Stimulated activated naive B cell treated with anti-CD40 and anti-IgM and Interleukin-4, amounts not matched to agents 10 μg/mL and 1 μg/mL and 100 μg/mL, for 72 hours (primary cell): Measurements from ENCODE around the gene CELSR3.
A peak's percentile ranks its signal among the peaks of the same experiment; 100 is the strongest.

Experiments
- ATAC-seq, 2 donors: fragments of 150-1000 bp; cut with Tn5 transposase; replicated peaks; 2 replicates each; pipeline ENCODE4 v1.10.0; 2021; ENCODE audit warnings: moderate library complexity in 1 of 2
- DNase-seq: peaks from one replicate; pipeline ENCODE4 v3.0.0; 2021
- H3K27ac Mint-ChIP-seq: one replicate; pipeline ENCODE4 v1.8.0; 2022; ENCODE audit warnings: mild to moderate bottlenecking, mixed read lengths
- H3K27me3 Mint-ChIP-seq, 2 donors: one replicate each; pipeline ENCODE4 v1.8.0; 2022; ENCODE audit warnings: mixed read lengths in 2 of 2
- H3K36me3 Mint-ChIP-seq, 2 donors: one replicate each; pipeline ENCODE4 v1.8.0; 2022; ENCODE audit warnings: mixed read lengths in 2 of 2, mild to moderate bottlenecking in 1 of 2
- H3K4me1 Mint-ChIP-seq, 2 donors: one replicate each; pipeline ENCODE4 v1.8.0; 2022; ENCODE audit warnings: mixed read lengths in 2 of 2, mild to moderate bottlenecking in 1 of 2
- H3K4me3 Mint-ChIP-seq, 2 donors: one replicate each; pipeline ENCODE4 v1.8.0; 2022; ENCODE audit warnings: mild to moderate bottlenecking in 2 of 2, mixed read lengths in 2 of 2, moderate library complexity in 1 of 2
- H3K9me3 Mint-ChIP-seq, 2 donors: one replicate each; pipeline ENCODE4 v1.8.0; 2022; ENCODE audit warnings: mixed read lengths in 2 of 2, mild to moderate bottlenecking in 1 of 2

Gene CELSR3

GRCh38 chr3:48624767-48625166, 37.9 kb downstream of the CELSR3 start:
- Mint-ChIP-seq H3K27me3 (no peaks in the 10 kb centered on the region), H3K27ac (no peak overlapping the region), H3K9me3 (peaks cover 0 to 3% of the 10 kb centered on the region in 2 donors), H3K4me3 (no peak overlapping the region), H3K36me3 (peaks cover 32 to 62% of the 10 kb centered on the region in 2 donors), H3K4me1 (peaks cover 4 to 5% of the 10 kb centered on the region in 2 donors)
- ATAC-seq (no peak), DNase-seq (no peak)

DNA sequence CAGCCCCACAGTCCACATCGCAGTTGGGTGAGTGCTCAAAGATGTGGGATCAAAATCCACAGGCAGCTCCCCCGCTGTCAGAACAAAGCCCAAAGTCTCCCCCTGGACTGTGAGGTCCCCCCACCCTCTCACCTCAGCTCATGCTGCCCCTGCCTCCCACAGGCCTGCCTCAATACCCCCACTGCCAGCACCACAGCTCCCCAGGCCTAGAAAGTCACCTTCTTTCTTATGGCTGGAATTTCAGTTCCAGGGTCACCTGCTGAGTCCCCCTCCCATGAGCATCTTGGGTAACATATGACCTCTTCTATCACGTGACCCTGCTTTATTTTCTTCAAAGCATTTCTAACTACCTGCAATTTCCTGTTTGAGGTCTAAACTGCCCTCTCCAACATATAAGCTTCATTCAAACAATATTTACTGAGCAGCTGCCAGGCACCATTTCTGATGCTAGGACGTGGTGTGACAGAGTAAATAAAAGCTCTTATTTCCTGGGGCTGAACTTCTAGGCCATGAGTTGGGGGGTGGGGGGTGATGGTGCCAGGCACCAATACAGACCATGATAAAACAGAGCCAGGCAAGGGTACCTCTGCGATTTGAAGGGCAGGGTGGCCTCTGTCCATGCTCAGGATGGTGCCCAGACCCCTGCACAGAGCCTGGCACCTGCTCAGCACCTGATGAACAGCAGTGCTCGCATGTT, 38.7 kb downstream of the CELSR3 start:
- Mint-ChIP-seq H3K27ac (no peak overlapping the region), H3K4me1 (peaks cover 4 to 5% of the 10 kb centered on the region in 2 donors), H3K36me3 (peaks cover 29 to 56% of the 10 kb centered on the region in 2 donors), H3K27me3 (no peaks in the 10 kb centered on the region), H3K4me3 (no peak overlapping the region), H3K9me3 (peaks cover 0 to 3% of the 10 kb centered on the region in 2 donors)
- DNase-seq (no peak), ATAC-seq (no peak)

GRCh38 chr3:48621461-48621869, 41.2 kb downstream of the CELSR3 start, which contains the start of gene TMEM89:
Gene TMEM89, minus strand, starts transcription at chr3:48621769. Its CDS starts 13 bp downstream, at chr3:48621756.
- Mint-ChIP-seq H3K27me3 (no peaks in the 10 kb centered on the region), H3K9me3 (peaks cover 3 to 9% of the 10 kb centered on the region in 2 donors), H3K27ac (no peak within 1 kb of the TSS), H3K36me3 (peaks cover 29 to 44% of the 10 kb centered on the region in 2 donors), H3K4me1 (peaks cover 4 to 5% of the 10 kb centered on the region in 2 donors), H3K4me3 (no peak within 1 kb of the TSS)
- ATAC-seq (no peak), DNase-seq (no peak)

DNA sequence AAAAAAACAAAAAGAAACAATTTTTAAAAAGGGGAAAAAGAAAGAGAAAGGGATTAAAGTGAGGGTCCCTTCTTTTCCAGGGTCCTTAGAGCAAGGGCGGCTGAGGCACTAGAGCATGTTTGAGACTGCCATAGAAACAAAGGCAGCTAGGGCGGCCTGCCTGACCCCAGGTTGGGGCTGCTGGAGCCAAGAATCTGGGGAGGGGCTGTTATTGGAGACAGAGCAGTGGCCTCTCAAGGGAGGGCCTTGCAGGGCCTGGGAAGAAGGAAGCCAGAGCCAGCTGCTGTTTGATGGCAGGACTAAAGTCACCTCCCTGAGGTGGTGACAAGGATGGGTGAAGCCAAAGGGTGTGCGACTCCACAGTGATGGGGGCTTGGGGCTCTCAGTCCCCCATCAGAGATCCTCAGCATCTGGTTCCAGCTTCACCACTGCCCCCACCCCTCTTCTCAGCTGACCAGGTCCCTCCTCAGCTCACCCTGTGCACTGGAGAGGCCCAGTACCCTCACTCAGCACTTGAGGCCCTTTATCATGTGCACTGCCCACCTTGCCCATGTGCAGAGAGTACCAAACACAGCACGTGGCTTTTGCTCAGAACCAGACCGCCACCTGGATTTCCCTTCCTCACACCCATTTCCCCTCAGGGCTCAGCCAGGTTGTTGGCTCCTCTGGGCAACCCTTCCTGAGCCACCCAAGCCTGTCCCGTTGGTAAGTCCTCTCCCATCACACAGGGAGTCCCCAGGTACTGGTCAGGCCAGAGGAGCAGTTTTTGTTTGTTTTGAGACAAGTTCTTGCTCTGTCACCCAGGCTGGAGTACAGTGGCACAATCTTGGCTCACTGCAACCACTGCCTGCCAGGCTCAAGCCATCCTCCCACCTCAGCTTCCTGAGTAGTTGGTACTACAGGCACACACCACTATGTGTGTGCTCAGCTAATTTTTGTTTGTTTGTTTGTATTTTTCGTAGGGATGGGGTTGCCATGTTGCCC, 42.9 kb downstream of the CELSR3 start:
- Mint-ChIP-seq H3K9me3 (peaks cover 3 to 9% of the 10 kb centered on the region in 2 donors), H3K36me3 (peaks cover 23 to 29% of the 10 kb centered on the region in 2 donors), H3K27me3 (no peaks in the 10 kb centered on the region), H3K4me1 (peaks cover 4 to 5% of the 10 kb centered on the region in 2 donors), H3K4me3 (no peak overlapping the region), H3K27ac (peak overlapping the region; percentile 37)
- ATAC-seq (no peak), DNase-seq (no peak)

DNA sequence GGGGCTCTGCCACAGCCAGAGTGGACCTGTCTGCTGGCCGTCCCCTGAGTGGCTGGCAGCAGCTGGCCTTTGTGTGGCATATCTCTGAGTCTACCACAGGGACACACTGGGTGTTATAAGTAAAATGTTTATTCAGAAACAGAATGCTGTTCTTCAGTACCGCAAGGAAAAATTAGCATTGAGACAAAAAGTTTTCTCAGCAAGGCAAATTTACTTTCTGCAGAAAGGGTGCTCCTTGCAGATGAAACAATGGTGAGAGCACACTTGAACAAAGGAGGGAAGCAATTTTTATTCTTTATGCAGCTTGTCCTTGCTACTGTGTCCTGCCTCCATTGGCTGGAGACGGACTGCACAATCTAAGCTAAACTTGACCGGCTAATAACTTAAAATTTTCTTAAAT, 45.1 kb downstream of the CELSR3 start:
- Mint-ChIP-seq H3K27ac (no peak overlapping the region), H3K27me3 (peaks cover 0 to 4% of the 10 kb centered on the region in 2 donors)
- no peak for ATAC-seq

DNA sequence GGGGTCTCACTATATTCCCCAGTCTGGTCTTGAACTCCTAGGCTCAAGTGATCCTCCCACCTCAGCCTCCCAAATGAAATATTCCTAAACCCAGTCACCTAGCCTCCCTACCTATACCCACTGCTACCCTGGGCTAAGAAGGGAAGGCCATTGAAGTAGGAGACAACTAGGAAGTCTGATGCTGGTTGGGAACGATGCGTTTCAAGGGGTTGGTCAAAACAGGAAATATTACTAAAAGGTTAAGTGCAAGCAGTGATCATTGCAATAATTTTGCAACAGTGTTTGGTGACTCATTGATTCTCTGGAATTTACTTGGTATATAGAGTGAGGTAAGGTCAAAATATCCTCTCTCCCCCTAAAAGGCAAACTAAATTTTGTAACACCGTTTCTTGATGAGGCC, 48.6 kb downstream of the CELSR3 start:
- DNase-seq, result no peak
- H3K27ac Mint-ChIP-seq, result peak overlapping the region; percentile 91
- peaks cover 13% of the 10 kb centered on the region in 2 donors for H3K36me3 Mint-ChIP-seq
- H3K4me3 Mint-ChIP-seq, result peak overlapping the region; percentile 9 to 35
- H3K27me3 Mint-ChIP-seq, result peaks cover 0 to 4% of the 10 kb centered on the region in 2 donors
- peaks cover 0 to 9% of the 10 kb centered on the region in 2 donors for H3K9me3 Mint-ChIP-seq
- H3K4me1 Mint-ChIP-seq, result peaks cover 13 to 21% of the 10 kb centered on the region in 2 donors
- ATAC-seq, result peak; percentile 49 to 61

More for the DNA sequence above, 45.1 kb downstream of the CELSR3 start:
- peaks cover 3 to 9% of the 10 kb centered on the region in 2 donors for H3K9me3 Mint-ChIP-seq
- peaks cover 23 to 30% of the 10 kb centered on the region in 2 donors for H3K36me3 Mint-ChIP-seq
- H3K4me3 Mint-ChIP-seq, result no peak overlapping the region
- no peak for DNase-seq
- H3K4me1 Mint-ChIP-seq, result peaks cover 12 to 19% of the 10 kb centered on the region in 2 donors

GRCh38 chr3:48612309-48612708, 50.4 kb downstream of the CELSR3 start:
- ATAC-seq, result no peak
- Mint-ChIP-seq H3K9me3 (peaks cover 0 to 3% of the 10 kb centered on the region in 2 donors), H3K27ac (no peak overlapping the region), H3K27me3 (peaks cover 0 to 4% of the 10 kb centered on the region in 2 donors), H3K4me1 (peaks cover 19 to 29% of the 10 kb centered on the region in 2 donors), H3K36me3 (peaks cover 12 to 18% of the 10 kb centered on the region in 2 donors), H3K4me3 (no peak overlapping the region)
- no peak for DNase-seq

- ATAC-seq, result peak; percentile 97 to 98
- H3K36me3 Mint-ChIP-seq, result peaks cover 13 to 27% of the 10 kb centered on the region in 2 donors
- H3K27me3 Mint-ChIP-seq, result peaks cover 0 to 4% of the 10 kb centered on the region in 2 donors
These were observed 53.3 kb downstream of the CELSR3 start, which contains the start of gene UQCRC1 for GRCh38 chr3:48609088-48610005. Gene UQCRC1, minus strand, starts transcription at chr3:48609646. Its CDS starts 26 bp downstream, at chr3:48609620.

GRCh38 chr3:48607519-48607918, 55.2 kb downstream of the CELSR3 start:
- Mint-ChIP-seq H3K27me3 (no peaks in the 10 kb centered on the region), H3K4me3 (no peak overlapping the region), H3K27ac (no peak overlapping the region), H3K4me1 (peaks cover 12 to 15% of the 10 kb centered on the region in 2 donors), H3K9me3 (no peaks in the 10 kb centered on the region), H3K36me3 (peaks cover 20 to 33% of the 10 kb centered on the region in 2 donors)
- DNase-seq (no peak), ATAC-seq (no peak)

More at GRCh38 chr3:48609088-48610005, 53.3 kb downstream of the CELSR3 start, which contains the start of gene UQCRC1:
- DNase-seq, result peak; percentile 92
- H3K9me3 Mint-ChIP-seq, result no peaks in the 10 kb centered on the region
- H3K4me3 Mint-ChIP-seq, result peak within 1 kb of the TSS; percentile 100
- H3K4me1 Mint-ChIP-seq, result peaks cover 20 to 28% of the 10 kb centered on the region in 2 donors
- H3K27ac Mint-ChIP-seq, result peak within 1 kb of the TSS; percentile 99

- ATAC-seq, result no peak
- DNase-seq, result no peak
- Mint-ChIP-seq H3K4me1 (peaks cover 0 to 2% of the 10 kb centered on the region in 2 donors), H3K9me3 (no peaks in the 10 kb centered on the region), H3K36me3 (peaks cover 29 to 64% of the 10 kb centered on the region in 2 donors), H3K27me3 (no peaks in the 10 kb centered on the region), H3K27ac (no peak overlapping the region), H3K4me3 (no peak overlapping the region)
These were observed 61.1 kb downstream of the CELSR3 start for GRCh38 chr3:48601622-48601994.

GRCh38 chr3:48600711-48601621, 61.7 kb downstream of the CELSR3 start:
- no peak for DNase-seq
- H3K27ac Mint-ChIP-seq, result no peak overlapping the region
- H3K36me3 Mint-ChIP-seq, result peaks cover 29 to 65% of the 10 kb centered on the region in 2 donors

DNA sequence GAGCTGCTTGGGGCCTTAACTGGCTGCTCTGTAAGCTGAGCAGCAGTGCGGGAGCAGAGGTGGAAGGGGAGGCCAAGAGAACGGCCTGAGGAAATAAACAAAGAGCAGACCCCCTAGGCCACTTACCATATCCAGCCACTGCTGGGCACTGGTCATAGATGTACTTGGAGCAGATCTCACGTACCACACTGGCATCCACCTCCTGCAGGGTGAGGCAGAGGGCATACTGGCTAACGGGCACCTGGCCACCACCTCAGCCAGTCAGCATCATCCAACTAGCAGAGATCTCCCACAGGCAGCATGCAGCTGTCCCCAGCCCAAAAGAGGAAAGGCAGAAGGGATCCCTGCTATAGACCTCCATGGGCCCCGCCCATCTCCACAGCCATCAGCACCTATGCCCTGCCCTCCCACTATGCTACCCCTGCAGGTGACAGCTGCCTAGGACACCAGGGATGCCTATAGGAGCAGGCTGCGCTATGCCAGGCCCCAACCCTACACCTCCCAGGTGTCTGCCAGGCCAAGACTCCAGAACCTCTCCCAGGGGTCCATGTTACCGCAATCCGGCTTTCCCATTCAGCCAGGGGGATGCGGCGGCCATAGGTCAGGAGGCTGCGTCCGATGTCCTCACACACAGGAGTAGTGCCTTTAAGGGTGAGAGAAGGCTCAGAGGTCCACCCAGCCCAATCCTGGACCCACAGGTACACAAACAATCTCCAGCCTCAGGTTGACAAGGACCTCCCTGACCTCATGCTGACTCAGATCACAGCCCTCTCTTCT, 63.0 kb downstream of the CELSR3 start:
- DNase-seq (no peak), ATAC-seq (no peak)
- peaks cover 27 to 57% of the 10 kb centered on the region in 2 donors for H3K36me3 Mint-ChIP-seq
- no peak overlapping the region for H3K4me3 Mint-ChIP-seq
- H3K9me3 Mint-ChIP-seq, result no peaks in the 10 kb centered on the region
- H3K27ac Mint-ChIP-seq, result no peak overlapping the region
- peaks cover under 1 to 4% of the 10 kb centered on the region in 2 donors for H3K27me3 Mint-ChIP-seq
- H3K4me1 Mint-ChIP-seq, result peaks cover 5% of the 10 kb centered on the region in 2 donors

More at GRCh38 chr3:48600711-48601621, 61.7 kb downstream of the CELSR3 start:
- no peaks in the 10 kb centered on the region for H3K9me3 Mint-ChIP-seq
- no peak overlapping the region for H3K4me3 Mint-ChIP-seq
- H3K4me1 Mint-ChIP-seq, result peaks cover 0 to 5% of the 10 kb centered on the region in 2 donors
- no peak for ATAC-seq
- H3K27me3 Mint-ChIP-seq, result peaks cover 0 to 2% of the 10 kb centered on the region in 2 donors
